ENCODE data around the gene ADGRL2.
A peak's percentile ranks its signal among the peaks of the same experiment; 100 is the strongest.

ADGRL2 gene

GRCh38 chr1:81954534-81955020, 153.8 kb downstream of the ADGRL2 start (continued):
- TF ChIP-seq, protein P1, sequence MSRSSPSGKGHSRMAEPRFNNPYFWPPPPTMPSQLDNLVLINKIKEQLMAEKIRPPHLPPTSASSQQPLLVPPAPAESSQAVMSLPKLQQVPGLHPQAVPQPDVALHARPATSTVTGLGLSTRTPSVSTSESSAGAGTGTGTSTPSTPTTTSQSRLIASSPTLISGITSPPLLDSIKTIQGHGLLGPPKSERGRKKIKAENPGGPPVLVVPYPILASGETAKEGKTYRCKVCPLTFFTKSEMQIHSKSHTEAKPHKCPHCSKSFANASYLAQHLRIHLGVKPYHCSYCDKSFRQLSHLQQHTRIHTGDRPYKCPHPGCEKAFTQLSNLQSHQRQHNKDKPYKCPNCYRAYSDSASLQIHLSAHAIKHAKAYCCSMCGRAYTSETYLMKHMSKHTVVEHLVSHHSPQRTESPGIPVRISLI (tag by site-specific recombination; IDR thresholded peaks at IDR 0.05), result peak; percentile 62
- TF ChIP-seq PRDM10 (tag by site-specific recombination; IDR thresholded peaks at IDR 0.05) (peak; percentile 28; the same call in 1 of the 2 replicates), ZNF133 (tag by site-specific recombination; IDR thresholded peaks at IDR 0.05) (no peak), ZNF501 (tag by site-specific recombination; IDR thresholded peaks at IDR 0.05) (0 out of 2 replicates have a peak, but pooled peaks have one; percentile 32), GLIS1 (tag by site-specific recombination; IDR thresholded peaks at IDR 0.05) (no peak), FEZF1 (tag by site-specific recombination; IDR thresholded peaks at IDR 0.05) (peak; percentile 95), ZSCAN30 (tag by site-specific recombination; IDR thresholded peaks at IDR 0.05) (peak; percentile 19; the same call in 1 of the 2 replicates), GLIS2 (tag by site-specific recombination; IDR thresholded peaks at IDR 0.05) (no peak), ZNF843 (tag by site-specific recombination; IDR thresholded peaks at IDR 0.05) (peak; percentile 94), INSM2 (tag by site-specific recombination; IDR thresholded peaks at IDR 0.05) (peak; percentile 69), ZNF629 (tag by site-specific recombination; IDR thresholded peaks at IDR 0.05) (peak; percentile 62), PRDM1 (tag by site-specific recombination; IDR thresholded peaks at IDR 0.05) (0 out of 2 replicates have a peak, but pooled peaks have one; percentile 4), BCL11A (tag by site-specific recombination; IDR thresholded peaks at IDR 0.05; ENCODE audit: low read depth) (peak; percentile 57; the same call in 1 of the 2 replicates), ZFP69B (tag by site-specific recombination; IDR thresholded peaks at IDR 0.05) (no peak), ZNF292 (tag by site-specific recombination; IDR thresholded peaks at IDR 0.05; ENCODE audit: borderline replicate concordance, low read depth) (no peak), ZBTB17 (tag by site-specific recombination; IDR thresholded peaks at IDR 0.05) (peak; percentile 66), ZNF596 (tag by site-specific recombination; IDR thresholded peaks at IDR 0.05) (peak; percentile 85), ZIC2 (tag by site-specific recombination; IDR thresholded peaks at IDR 0.05) (peak; percentile 67), TRIM28 (IDR thresholded peaks at IDR 0.05; ENCODE audit: borderline replicate concordance, low read length) (0 out of 2 replicates have a peak, but pooled peaks have one; percentile 77), GLI2 (tag by site-specific recombination; IDR thresholded peaks at IDR 0.05; ENCODE audit: borderline replicate concordance, low read depth) (peak; percentile 81; the same call in 1 of the 2 replicates)
- TF ChIP-seq, protein P2, sequence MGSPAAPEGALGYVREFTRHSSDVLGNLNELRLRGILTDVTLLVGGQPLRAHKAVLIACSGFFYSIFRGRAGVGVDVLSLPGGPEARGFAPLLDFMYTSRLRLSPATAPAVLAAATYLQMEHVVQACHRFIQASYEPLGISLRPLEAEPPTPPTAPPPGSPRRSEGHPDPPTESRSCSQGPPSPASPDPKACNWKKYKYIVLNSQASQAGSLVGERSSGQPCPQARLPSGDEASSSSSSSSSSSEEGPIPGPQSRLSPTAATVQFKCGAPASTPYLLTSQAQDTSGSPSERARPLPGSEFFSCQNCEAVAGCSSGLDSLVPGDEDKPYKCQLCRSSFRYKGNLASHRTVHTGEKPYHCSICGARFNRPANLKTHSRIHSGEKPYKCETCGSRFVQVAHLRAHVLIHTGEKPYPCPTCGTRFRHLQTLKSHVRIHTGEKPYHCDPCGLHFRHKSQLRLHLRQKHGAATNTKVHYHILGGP (tag by site-specific recombination; IDR thresholded peaks at IDR 0.05), result peak; percentile 83
- TF ChIP-seq, protein P3, sequence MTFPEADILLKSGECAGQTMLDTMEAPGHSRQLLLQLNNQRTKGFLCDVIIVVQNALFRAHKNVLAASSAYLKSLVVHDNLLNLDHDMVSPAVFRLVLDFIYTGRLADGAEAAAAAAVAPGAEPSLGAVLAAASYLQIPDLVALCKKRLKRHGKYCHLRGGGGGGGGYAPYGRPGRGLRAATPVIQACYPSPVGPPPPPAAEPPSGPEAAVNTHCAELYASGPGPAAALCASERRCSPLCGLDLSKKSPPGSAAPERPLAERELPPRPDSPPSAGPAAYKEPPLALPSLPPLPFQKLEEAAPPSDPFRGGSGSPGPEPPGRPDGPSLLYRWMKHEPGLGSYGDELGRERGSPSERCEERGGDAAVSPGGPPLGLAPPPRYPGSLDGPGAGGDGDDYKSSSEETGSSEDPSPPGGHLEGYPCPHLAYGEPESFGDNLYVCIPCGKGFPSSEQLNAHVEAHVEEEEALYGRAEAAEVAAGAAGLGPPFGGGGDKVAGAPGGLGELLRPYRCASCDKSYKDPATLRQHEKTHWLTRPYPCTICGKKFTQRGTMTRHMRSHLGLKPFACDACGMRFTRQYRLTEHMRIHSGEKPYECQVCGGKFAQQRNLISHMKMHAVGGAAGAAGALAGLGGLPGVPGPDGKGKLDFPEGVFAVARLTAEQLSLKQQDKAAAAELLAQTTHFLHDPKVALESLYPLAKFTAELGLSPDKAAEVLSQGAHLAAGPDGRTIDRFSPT (tag by site-specific recombination; IDR thresholded peaks at IDR 0.05), result peak; percentile 42; the same call in 1 of the 2 replicates
